ENCODE results near the gene SERINC5. TPM values are rescaled to one million over a fixed set of nuclear protein-coding genes. Genes with fewer than 3 reads are reported as not detected.
"Not testable (repeated sequence)": the region's sequence is repeated elsewhere in the genome, so short reads cannot be mapped to it uniquely, and the experiment has no call there.

Gene SERINC5
- polyA plus RNA-seq, 1 of the 3 experiments (the other 2 are of a cell fraction), result 4.5 TPM

GRCh38 chr5:80139466-80139972, 116.3 kb downstream of the SERINC5 start:
- peaks cover 4% of the 10 kb centered on the region for H3F3A ChIP-seq (replicated peaks; ENCODE audit: insufficient read depth)
- 84% methylated on average over 2 of the region's 2 CpGs for WGBS (ENCODE audit: low lambda C conversion rate)
- no peak for DNase-seq
- H3K4me3 ChIP-seq (ENCODE audit: low read depth in 2 of 2, low read length in 1 of 2), result no peak overlapping the region
- H3K9me2 ChIP-seq, result no peaks in the 10 kb centered on the region
- no peaks in the 10 kb centered on the region for H3K79me2 ChIP-seq (ENCODE audit: insufficient read depth)
- H3K9me3 ChIP-seq, result no peaks in the 10 kb centered on the region
- H3K4me1 ChIP-seq (ENCODE audit: control insufficient read depth in 1 of 2, insufficient read depth in 2 of 2, low read depth in 1 of 2, low read length in 1 of 2), result peaks cover 0 to 6% of the 10 kb centered on the region in 2 experiments; a peak in 1 of 4 replicates
- no peak overlapping the region for H3K9ac ChIP-seq
- H2AFZ ChIP-seq (ENCODE audit: low read depth), result no peak overlapping the region
- H3K27me3 ChIP-seq (ENCODE audit: insufficient read depth), result no peaks in the 10 kb centered on the region
- no peaks in the 10 kb centered on the region for H4K20me1 ChIP-seq (ENCODE audit: insufficient read depth)
- H3K36me3 ChIP-seq (replicated peaks in 1 of 2; ENCODE audit: control insufficient read depth in 1 of 2, insufficient read depth in 2 of 2, low read length in 1 of 2), result no peaks in the 10 kb centered on the region
- POLR2A ChIA-PET, result no interaction called here
- TF ChIP-seq ELF1 (IDR thresholded peaks at IDR 0.05) (no peak), GABPA (IDR thresholded peaks at IDR 0.05; ENCODE audit: low read depth) (no peak), FOSL2 (IDR thresholded peaks at IDR 0.05; ENCODE audit: borderline replicate concordance, low read depth) (no peak), EZH2phosphoT487 (IDR thresholded peaks at IDR 0.05; ENCODE audit: borderline replicate concordance, low read depth) (no peak), RFX5 (IDR thresholded peaks at IDR 0.05; ENCODE audit: low read length) (no peak), CTCF (IDR thresholded peaks at IDR 0.05) (no peak), NRF1 (IDR thresholded peaks at IDR 0.05; ENCODE audit: low read depth, low read length) (no peak), REST (IDR thresholded peaks at IDR 0.05; ENCODE audit: low read depth, low read length) (no peak), YY1 (IDR thresholded peaks at IDR 0.05; ENCODE audit: low read depth) (no peak)
- no peak overlapping the region for H3K4me2 ChIP-seq
- H3K27ac ChIP-seq (ENCODE audit: low read depth in 2 of 2, low read length in 1 of 2), result no peak overlapping the region
- CTCF ChIA-PET, result interaction anchor here (0.6 to 2.1 kb wide), 3 partner anchors 14 to 1010 kb away, joined by 3 to 7 read pairs (median 3); no protein-coding TSS in a partner anchor

- Histone ChIP-seq H3K9me2 (no peaks in the 10 kb centered on the region), H2AFZ (ENCODE audit: low read depth) (no peak overlapping the region), H4K20me1 (ENCODE audit: insufficient read depth) (no peaks in the 10 kb centered on the region), H3K9me3 (no peaks in the 10 kb centered on the region), H3K79me2 (ENCODE audit: insufficient read depth) (no peaks in the 10 kb centered on the region), H3K27me3 (ENCODE audit: insufficient read depth) (no peaks in the 10 kb centered on the region), H3F3A (replicated peaks; ENCODE audit: insufficient read depth) (peaks cover 4% of the 10 kb centered on the region), H3K36me3 (replicated peaks in 1 of 2; ENCODE audit: control insufficient read depth in 1 of 2, insufficient read depth in 2 of 2, low read length in 1 of 2) (no peaks in the 10 kb centered on the region), H3K4me3 (ENCODE audit: low read depth in 2 of 2, low read length in 1 of 2) (no peak overlapping the region), H3K27ac (ENCODE audit: low read depth in 2 of 2, low read length in 1 of 2) (no peak overlapping the region), H3K9ac (no peak overlapping the region), H3K4me1 (ENCODE audit: control insufficient read depth in 1 of 2, insufficient read depth in 2 of 2, low read depth in 1 of 2, low read length in 1 of 2) (peaks cover 0 to 6% of the 10 kb centered on the region in 2 experiments; a peak in 1 of 4 replicates), H3K4me2 (no peak overlapping the region)
- POLR2A ChIA-PET, result no interaction called here
- DNase-seq, result no peak
- WGBS (ENCODE audit: low lambda C conversion rate), result 97% methylated on average over 6 of the region's 6 CpGs
- no peak for TF ChIP-seq SMC3 (IDR thresholded peaks at IDR 0.05; ENCODE audit: low read depth, low read length)
- no peak for TF ChIP-seq GABPA (IDR thresholded peaks at IDR 0.05; ENCODE audit: low read depth)
- TF ChIP-seq FOXJ3 (CRISPR knock-in tag; IDR thresholded peaks at IDR 0.05), result no peak
- CTCF ChIA-PET, result no interaction called here
These were observed 117.4 kb downstream of the SERINC5 start for GRCh38 chr5:80138486-80138885.

GRCh38 chr5:80136798-80137197, 119.0 kb downstream of the SERINC5 start:
- H3K4me1 ChIP-seq (ENCODE audit: control insufficient read depth in 1 of 2, insufficient read depth in 2 of 2, low read depth in 1 of 2, low read length in 1 of 2); H4K20me1 ChIP-seq (ENCODE audit: insufficient read depth); H3K36me3 ChIP-seq (replicated peaks in 1 of 2; ENCODE audit: control insufficient read depth in 1 of 2, insufficient read depth in 2 of 2, low read length in 1 of 2); H2AFZ ChIP-seq (ENCODE audit: low read depth); H3K27ac ChIP-seq (ENCODE audit: low read depth in 2 of 2, low read length in 1 of 2); H3K4me3 ChIP-seq (ENCODE audit: low read depth in 2 of 2, low read length in 1 of 2); H3K4me2 ChIP-seq; POLR2A ChIA-PET; H3K9me3 ChIP-seq; H3K27me3 ChIP-seq (ENCODE audit: insufficient read depth); H3F3A ChIP-seq (replicated peaks; ENCODE audit: insufficient read depth); DNase-seq; H3K79me2 ChIP-seq (ENCODE audit: insufficient read depth); H3K9ac ChIP-seq; H3K9me2 ChIP-seq: not testable (repeated sequence)
- CTCF ChIA-PET, result interaction anchor here (1.0 to 1.3 kb wide), 2 partner anchors 13 to 19 kb away, joined by 3 to 4 read pairs; no protein-coding TSS in a partner anchor
- WGBS (ENCODE audit: low lambda C conversion rate), result 97% methylated on average over 7 of the region's 7 CpGs
